Effector memory CD4-positive, alpha-beta T cell (primary cell): ENCODE measurements around the gene HECTD4.

Experiments
- DNase-seq, 3 donors: peaks; one replicate each; pipeline ENCODE4 v3.0.0-alpha.2; 2020
- H3K27ac ChIP-seq: 2 replicates; pipeline ENCODE4 v1.7.0; 2013; ENCODE audit warnings: mild to moderate bottlenecking, low read length, moderate library complexity; ENCODE audit not compliant: insufficient read depth, poor library complexity, severe bottlenecking
- H3K27me3 ChIP-seq: replicated peaks from 2 replicates; pipeline ENCODE4 v1.7.0; 2013; ENCODE audit warnings: mild to moderate bottlenecking, low read length; ENCODE audit not compliant: insufficient read depth, control insufficient read depth, poor library complexity, severe bottlenecking
- H3K36me3 ChIP-seq: 2 replicates; pipeline ENCODE4 v1.7.0; 2013; ENCODE audit warnings: mild to moderate bottlenecking, low read length, moderate library complexity; ENCODE audit not compliant: control insufficient read depth, insufficient read depth
- H3K4me1 ChIP-seq: 2 replicates; pipeline ENCODE4 v1.7.0; 2013; ENCODE audit warnings: low read length, mild to moderate bottlenecking; ENCODE audit not compliant: control insufficient read depth, insufficient read depth, poor library complexity, severe bottlenecking
- H3K4me3 ChIP-seq: 2 replicates; pipeline ENCODE4 v1.7.0; 2013; ENCODE audit warnings: low read length, low read depth, mild to moderate bottlenecking; ENCODE audit not compliant: insufficient read depth, poor library complexity, severe bottlenecking
- H3K9me3 ChIP-seq: 2 replicates; pipeline ENCODE4 v1.7.0; 2013; ENCODE audit warnings: mild to moderate bottlenecking, low read length, moderate library complexity; ENCODE audit not compliant: control insufficient read depth

HECTD4 gene

DNA sequence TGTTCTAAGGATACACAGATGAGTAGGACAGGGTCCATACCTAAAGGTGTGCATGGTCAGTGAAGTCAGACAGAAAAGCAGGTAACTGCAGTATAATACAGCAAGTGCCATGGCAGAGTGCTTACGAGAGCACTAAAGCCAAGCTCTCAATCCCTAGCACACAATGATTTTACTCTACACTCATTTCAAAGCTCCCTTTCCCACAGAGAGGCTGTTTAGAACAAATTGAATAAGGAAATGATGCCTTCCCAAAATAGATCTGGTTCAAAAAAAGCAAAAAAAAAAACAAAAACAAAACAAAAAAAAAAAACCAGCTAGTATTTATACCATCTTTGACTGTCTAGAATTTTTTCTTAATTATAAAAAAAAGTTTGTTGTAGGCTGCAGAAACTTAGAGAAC, 74.1 kb downstream of the HECTD4 start:
- H3K4me1 ChIP-seq = no peaks in the 10 kb centered on the region
- no peaks in the 10 kb centered on the region for H3K27me3 ChIP-seq
- peaks cover 17% of the 10 kb centered on the region for H3K36me3 ChIP-seq
- H3K9me3 ChIP-seq = no peaks in the 10 kb centered on the region
- no peak overlapping the region for H3K4me3 ChIP-seq
- DNase-seq = no peak
- no peak overlapping the region for H3K27ac ChIP-seq

DNA sequence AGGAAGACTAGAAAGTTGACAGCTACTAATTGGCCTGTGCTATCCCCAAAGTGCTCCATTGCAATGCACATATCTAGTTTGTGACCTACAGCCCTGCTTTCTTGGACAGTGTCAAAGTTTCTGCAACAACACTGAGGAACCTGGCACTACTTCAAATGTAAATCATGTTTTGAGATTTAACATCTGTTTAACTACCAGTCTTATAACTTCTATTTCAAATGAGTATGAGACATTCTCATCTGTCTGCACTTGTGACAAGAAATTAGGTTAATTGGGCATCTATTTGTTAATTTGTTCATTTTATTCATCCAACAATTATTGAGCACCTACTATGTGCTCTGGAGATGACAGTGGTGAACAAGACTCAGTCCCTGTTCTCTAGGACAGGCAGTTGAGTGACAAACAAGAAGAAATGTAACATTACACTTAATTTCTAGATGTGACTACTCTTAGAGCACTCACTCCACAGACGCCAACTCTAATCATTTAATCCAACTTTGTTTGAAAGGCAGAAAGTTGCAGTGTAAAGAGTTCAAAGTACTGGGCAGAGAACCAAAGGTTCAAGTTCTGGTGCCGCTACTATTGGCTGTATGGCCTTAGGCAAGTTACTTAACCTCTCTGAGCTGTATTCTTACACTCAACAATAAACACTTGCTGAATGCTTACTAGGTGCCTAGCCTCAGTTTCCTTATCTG, 74.8 kb downstream of the HECTD4 start:
- H3K4me1 ChIP-seq = no peaks in the 10 kb centered on the region
- no peaks in the 10 kb centered on the region for H3K27me3 ChIP-seq
- no peak overlapping the region for H3K27ac ChIP-seq
- H3K4me3 ChIP-seq = no peak overlapping the region
- H3K9me3 ChIP-seq = no peaks in the 10 kb centered on the region
- peaks cover 12% of the 10 kb centered on the region for H3K36me3 ChIP-seq
- DNase-seq = no peak

DNA sequence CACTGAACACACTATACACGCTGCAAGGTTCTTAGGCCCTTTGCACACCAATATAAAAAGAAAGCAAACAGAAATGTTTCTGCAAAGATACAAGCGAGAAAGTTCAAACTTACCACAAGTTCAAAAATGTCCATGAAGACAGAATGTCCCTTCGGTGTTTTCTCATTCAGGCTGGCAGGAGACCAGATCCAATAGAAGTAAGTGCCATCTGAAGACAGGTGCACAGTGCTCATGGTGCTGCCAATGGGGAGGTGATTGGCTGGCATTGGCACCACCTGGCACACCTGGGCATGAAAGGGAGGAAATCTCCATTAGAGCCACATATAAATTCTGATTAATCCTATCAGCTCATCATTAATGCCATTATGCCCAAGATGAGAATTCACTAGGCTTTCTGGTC, 76.3 kb downstream of the HECTD4 start:
- Histone ChIP-seq H3K27ac (no peak overlapping the region), H3K4me3 (no peak overlapping the region), H3K36me3 (peaks cover 8% of the 10 kb centered on the region), H3K4me1 (no peaks in the 10 kb centered on the region), H3K9me3 (no peaks in the 10 kb centered on the region), H3K27me3 (no peaks in the 10 kb centered on the region)
- DNase-seq = no peak

DNA sequence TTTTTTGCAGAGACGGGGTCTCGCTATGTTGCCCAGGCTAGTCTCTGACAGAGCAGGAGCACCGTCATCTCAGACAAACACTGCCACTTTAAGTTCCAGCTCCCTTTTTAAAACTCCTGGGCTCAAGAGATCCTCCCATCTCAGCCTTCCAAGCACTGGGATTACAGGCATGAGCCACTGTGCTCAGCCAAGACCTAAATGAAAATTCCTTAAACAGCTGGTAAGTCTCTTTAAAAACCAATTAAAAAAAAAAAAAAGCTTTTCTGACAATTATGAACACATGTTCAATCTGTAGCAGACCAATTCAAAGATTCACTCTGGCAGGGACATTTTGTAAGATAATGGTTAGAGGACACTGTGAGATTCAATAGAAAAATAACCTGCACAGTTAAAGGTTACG, 77.8 kb downstream of the HECTD4 start:
- no peaks in the 10 kb centered on the region for H3K9me3 ChIP-seq
- peaks cover 8% of the 10 kb centered on the region for H3K36me3 ChIP-seq
- H3K4me3 ChIP-seq = no peak overlapping the region

DNA sequence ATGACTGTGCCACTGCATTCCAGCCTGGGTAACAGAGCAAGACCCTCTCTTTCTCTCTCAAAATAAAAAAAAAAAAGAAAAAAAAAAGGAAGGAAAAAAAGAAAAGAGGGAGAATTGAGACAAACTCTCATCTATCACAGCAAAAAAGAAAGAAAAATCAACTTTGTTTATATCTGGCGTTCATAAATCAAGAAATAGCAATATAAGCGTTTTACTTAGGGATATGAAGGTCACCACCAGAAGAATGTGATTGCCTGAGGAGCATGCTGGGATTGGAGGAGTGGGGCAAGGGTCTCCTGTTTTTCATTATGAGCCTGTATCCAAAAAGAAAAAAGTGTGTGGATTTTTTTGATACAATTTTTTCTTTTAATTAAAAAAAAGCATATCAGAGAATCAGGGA, 78.4 kb downstream of the HECTD4 start:
- no peak for DNase-seq
- H3K27me3 ChIP-seq = no peaks in the 10 kb centered on the region
- no peak overlapping the region for H3K4me3 ChIP-seq
- peak overlapping the region; percentile 28 for H3K27ac ChIP-seq
- no peaks in the 10 kb centered on the region for H3K9me3 ChIP-seq
- H3K4me1 ChIP-seq = no peaks in the 10 kb centered on the region
- H3K36me3 ChIP-seq = peaks cover 8% of the 10 kb centered on the region

More for the DNA sequence above, 77.8 kb downstream of the HECTD4 start:
- Histone ChIP-seq H3K27me3 (no peaks in the 10 kb centered on the region), H3K27ac (no peak overlapping the region), H3K4me1 (no peaks in the 10 kb centered on the region)
- DNase-seq = no peak

DNA sequence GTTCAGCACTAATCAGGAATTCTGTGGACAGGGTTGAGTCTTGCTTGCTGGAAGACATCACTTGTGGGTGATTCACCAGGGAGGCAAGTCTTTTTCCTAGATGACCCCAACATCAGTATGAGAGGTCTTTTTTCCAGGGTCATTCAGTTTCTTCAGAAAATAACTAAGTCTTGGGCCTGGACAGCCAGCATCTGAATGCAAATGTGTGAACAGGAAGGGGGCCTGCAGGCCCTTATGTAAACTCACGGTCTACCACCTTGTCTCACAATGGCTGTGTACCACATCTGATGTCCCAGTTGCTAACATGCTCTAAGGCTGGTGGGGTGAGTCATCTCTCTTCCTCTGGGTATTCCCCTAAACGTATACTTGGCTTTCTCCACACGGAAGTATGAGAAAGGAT, 79.2 kb downstream of the HECTD4 start:
- Histone ChIP-seq H3K27ac (no peak overlapping the region), H3K4me3 (no peak overlapping the region), H3K4me1 (no peaks in the 10 kb centered on the region), H3K9me3 (no peaks in the 10 kb centered on the region), H3K36me3 (peaks cover 6% of the 10 kb centered on the region), H3K27me3 (no peaks in the 10 kb centered on the region)
- peak; percentile 18 to 29 (median 21) for DNase-seq

DNA sequence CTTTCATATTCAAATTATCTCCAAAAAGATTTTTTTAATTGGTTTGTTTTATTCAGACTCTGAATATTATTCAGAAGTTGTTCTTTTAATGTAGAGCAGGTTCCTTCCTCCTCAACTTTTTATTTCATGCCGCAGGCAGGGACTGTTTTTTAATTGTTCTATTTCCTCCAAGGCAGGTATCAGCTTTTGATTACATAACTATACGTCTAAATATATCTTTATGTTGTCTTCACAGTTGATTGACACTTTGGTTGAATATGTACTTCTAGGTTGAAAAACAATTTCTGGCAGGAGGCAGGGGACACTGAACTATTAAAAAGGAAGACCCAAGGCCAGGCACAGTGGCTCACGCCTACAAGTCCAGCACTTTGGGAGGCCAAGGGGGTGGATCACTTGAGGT, 82.5 kb downstream of the HECTD4 start:
- Histone ChIP-seq H3K4me3 (no peak overlapping the region), H3K4me1 (no peaks in the 10 kb centered on the region), H3K9me3 (no peaks in the 10 kb centered on the region), H3K27ac (no peak overlapping the region), H3K36me3 (peaks cover 4% of the 10 kb centered on the region), H3K27me3 (no peaks in the 10 kb centered on the region)
- DNase-seq = no peak

DNA sequence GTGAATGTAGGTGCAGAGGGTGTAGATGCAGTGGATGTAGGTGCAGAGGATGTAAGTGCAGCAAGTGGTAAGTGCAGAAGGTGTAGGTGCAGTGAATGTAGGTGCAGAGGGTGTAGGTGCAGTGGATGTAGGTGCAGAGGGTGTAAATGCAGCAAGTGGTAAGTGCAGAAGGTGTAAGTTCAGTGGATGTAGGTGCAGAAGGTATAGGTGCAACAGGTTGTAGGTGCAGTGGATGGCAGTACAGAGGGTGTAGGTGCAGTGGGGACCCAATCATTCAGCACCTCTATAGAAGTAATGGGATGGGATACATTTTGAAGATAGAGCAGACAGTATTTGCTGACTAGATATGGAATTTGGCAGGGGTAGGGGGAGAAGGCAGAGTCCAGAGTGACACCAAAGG, 85.0 kb downstream of the HECTD4 start:
- no peak for DNase-seq
- Histone ChIP-seq H3K36me3 (peaks cover 4% of the 10 kb centered on the region), H3K4me3 (no peak overlapping the region), H3K27me3 (no peaks in the 10 kb centered on the region), H3K27ac (no peak overlapping the region), H3K9me3 (no peaks in the 10 kb centered on the region), H3K4me1 (no peaks in the 10 kb centered on the region)

DNA sequence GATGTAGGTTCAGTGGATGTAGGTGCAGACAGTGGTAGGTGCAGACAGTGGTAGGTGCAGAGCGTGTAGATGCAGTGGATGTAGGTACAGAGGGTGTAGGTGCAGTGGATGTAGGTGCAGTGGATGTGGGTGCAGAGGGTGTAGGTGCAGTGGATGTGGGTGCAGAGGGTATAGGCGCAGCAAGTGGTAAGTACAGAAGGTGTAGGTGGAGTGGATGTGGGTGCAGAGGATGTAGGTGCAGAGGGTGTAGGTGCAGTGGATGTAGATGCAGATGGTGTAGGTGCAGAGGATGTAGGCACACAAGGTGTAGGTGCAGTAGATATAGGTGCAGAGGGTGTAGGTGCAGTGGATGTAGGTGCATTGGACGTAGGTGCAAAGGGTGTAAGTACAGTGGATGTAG, 86.0 kb downstream of the HECTD4 start:
- DNase-seq = no peak
- Histone ChIP-seq H3K9me3 (no peaks in the 10 kb centered on the region), H3K4me3 (no peak overlapping the region), H3K27me3 (no peaks in the 10 kb centered on the region), H3K27ac (no peak overlapping the region), H3K36me3 (peaks cover 4% of the 10 kb centered on the region), H3K4me1 (no peaks in the 10 kb centered on the region)

DNA sequence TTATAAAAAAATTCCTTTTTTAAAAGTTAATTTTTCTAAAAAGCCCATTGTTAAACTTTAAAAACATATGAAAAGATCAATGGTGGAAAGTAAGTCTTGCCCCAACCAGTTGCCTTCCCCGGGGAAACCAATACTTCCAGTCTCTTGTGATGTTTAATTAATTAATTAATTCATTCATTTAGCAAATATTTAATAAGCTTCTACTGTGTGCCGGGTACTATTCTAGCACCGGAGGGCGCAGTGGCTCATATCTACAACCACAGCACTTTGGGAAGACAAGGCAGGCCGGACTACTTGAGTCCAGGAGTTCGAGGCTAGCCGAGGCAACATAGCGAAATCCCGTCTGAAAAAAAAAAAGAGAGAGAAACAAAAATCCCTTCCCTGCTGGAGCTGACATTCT, 87.4 kb downstream of the HECTD4 start:
- H3K9me3 ChIP-seq = no peaks in the 10 kb centered on the region
- H3K4me3 ChIP-seq = no peak overlapping the region
- no peaks in the 10 kb centered on the region for H3K4me1 ChIP-seq
- no peaks in the 10 kb centered on the region for H3K27me3 ChIP-seq
- peaks cover 4% of the 10 kb centered on the region for H3K36me3 ChIP-seq
- no peak for DNase-seq
- H3K27ac ChIP-seq = no peak overlapping the region
